ENCODE results near the gene SLC22A3. TPM values are rescaled to one million over a fixed set of nuclear protein-coding genes. Genes with fewer than 3 reads are reported as not detected.

Gene SLC22A3
- total RNA-seq, 1 experiment from 2014 or later = 0.07 TPM

DNA sequence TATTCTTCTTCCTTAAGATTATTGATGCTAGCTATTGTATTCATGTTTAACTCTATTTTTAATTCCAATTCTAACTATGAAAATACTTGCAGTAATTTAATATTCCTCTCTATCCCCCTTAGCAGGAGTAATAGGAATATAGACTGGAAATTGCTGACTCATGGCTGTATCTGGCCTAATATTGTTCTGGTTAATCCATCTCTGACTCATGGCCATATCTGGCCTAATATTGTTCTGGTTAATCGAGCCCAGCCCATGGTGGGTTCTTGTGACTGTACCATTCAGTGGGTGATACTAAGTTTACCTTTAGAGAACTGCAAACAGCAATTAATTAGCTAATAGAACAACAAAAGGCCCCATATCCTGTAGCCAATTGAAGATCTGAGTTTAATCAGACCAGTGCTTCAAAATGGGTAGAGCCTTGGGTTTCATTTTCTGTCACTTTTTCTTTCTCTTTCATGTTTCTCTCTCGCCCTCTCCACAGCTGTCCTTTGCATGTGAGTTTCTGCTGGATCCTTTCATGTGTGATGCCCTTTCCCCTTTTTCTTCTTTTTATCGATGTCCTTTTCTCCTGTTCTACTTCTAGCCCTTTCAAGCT is 50.6 kb downstream of the SLC22A3 start:
- peak overlapping the region; percentile 11 for H2AFZ ChIP-seq (ENCODE audit: low read depth, low read length, poor library complexity, severe bottlenecking)

More for the DNA sequence above, 50.6 kb downstream of the SLC22A3 start:
- ChIA-PET CTCF (no interaction called here), RAD21 (ENCODE audit: low non-redundant PET in 1 of 2, low total read pairs in 2 of 2, uncharacterized antibody in 2 of 2, unreplicated experiment in 2 of 2) (no interaction called here), POLR2A (no interaction called here)
- no peaks in the 10 kb centered on the region for H3K9me2 ChIP-seq (ENCODE audit: insufficient read depth)
- no peaks in the 10 kb centered on the region for H3K79me2 ChIP-seq (ENCODE audit: insufficient read depth, low read length)
- no peak overlapping the region for H3K9ac ChIP-seq (ENCODE audit: low read length)
- H3K27ac ChIP-seq (ENCODE audit: low read depth, low read length) = no peak overlapping the region
- no peaks in the 10 kb centered on the region for H3K36me3 ChIP-seq (ENCODE audit: control insufficient read depth in 1 of 2, insufficient read depth in 2 of 2, low read length in 2 of 2)
- intact Hi-C loops (cut with micrococcal nuclease) = loop anchor here (10.0 kb wide), 1 partner anchor 704 kb away; the partner anchor contains the start of gene SOD2
- H3K4me1 ChIP-seq (ENCODE audit: control insufficient read depth in 1 of 2, insufficient read depth in 2 of 2, low read length in 2 of 2) = peaks cover 5% of the 10 kb centered on the region in 2 experiments; a peak in 2 of 4 replicates
- H3K4me3 ChIP-seq (replicated peaks in 1 of 2; ENCODE audit: low read depth in 1 of 2, low read length in 2 of 2) = no peak overlapping the region
- DNase-seq (ENCODE audit: low read depth, low spot score) = no peak
- no peak for ATAC-seq
- H3K4me2 ChIP-seq (ENCODE audit: low read length) = no peak overlapping the region
- no peaks in the 10 kb centered on the region for H3K9me3 ChIP-seq (ENCODE audit: control insufficient read depth in 1 of 2, insufficient read depth in 1 of 2, low read depth in 1 of 2, low read length in 2 of 2)
- no TSS peak for BruUV-seq (replicated peaks)
- no peaks in the 10 kb centered on the region for H4K20me1 ChIP-seq (ENCODE audit: insufficient read depth)
- no peak for TF ChIP-seq CEBPB (IDR thresholded peaks at IDR 0.05; ENCODE audit: low read depth)
- no peak for TF ChIP-seq EZH2 (IDR thresholded peaks at IDR 0.05)
- TF ChIP-seq EGR1 (IDR thresholded peaks at IDR 0.05; ENCODE audit: low read depth) = no peak
- TF ChIP-seq SRF (IDR thresholded peaks at IDR 0.05; ENCODE audit: low read depth) = no peak
- no peak for TF ChIP-seq CTCF (IDR thresholded peaks at IDR 0.05 in 2 of 3, conservative IDR thresholded peaks at IDR 0.05 in 1 of 3; ENCODE audit: borderline replicate concordance in 1 of 3, insufficient read depth in 1 of 3, low read depth in 2 of 3, low read length in 2 of 3)
- TF ChIP-seq SP1 (IDR thresholded peaks at IDR 0.05; ENCODE audit: low read depth) = no peak
- no peak for TF ChIP-seq POLR2A (IDR thresholded peaks at IDR 0.05; ENCODE audit: borderline replicate concordance, extremely low read depth, insufficient read depth, insufficient read length)
- TF ChIP-seq TCF7L2 (IDR thresholded peaks at IDR 0.05; ENCODE audit: borderline replicate concordance, extremely low read depth, insufficient read depth, insufficient read length) = no peak
- TF ChIP-seq, protein P1, sequence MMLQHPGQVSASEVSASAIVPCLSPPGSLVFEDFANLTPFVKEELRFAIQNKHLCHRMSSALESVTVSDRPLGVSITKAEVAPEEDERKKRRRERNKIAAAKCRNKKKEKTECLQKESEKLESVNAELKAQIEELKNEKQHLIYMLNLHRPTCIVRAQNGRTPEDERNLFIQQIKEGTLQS (IDR thresholded peaks at IDR 0.05) = no peak
- TF ChIP-seq, protein P2, sequence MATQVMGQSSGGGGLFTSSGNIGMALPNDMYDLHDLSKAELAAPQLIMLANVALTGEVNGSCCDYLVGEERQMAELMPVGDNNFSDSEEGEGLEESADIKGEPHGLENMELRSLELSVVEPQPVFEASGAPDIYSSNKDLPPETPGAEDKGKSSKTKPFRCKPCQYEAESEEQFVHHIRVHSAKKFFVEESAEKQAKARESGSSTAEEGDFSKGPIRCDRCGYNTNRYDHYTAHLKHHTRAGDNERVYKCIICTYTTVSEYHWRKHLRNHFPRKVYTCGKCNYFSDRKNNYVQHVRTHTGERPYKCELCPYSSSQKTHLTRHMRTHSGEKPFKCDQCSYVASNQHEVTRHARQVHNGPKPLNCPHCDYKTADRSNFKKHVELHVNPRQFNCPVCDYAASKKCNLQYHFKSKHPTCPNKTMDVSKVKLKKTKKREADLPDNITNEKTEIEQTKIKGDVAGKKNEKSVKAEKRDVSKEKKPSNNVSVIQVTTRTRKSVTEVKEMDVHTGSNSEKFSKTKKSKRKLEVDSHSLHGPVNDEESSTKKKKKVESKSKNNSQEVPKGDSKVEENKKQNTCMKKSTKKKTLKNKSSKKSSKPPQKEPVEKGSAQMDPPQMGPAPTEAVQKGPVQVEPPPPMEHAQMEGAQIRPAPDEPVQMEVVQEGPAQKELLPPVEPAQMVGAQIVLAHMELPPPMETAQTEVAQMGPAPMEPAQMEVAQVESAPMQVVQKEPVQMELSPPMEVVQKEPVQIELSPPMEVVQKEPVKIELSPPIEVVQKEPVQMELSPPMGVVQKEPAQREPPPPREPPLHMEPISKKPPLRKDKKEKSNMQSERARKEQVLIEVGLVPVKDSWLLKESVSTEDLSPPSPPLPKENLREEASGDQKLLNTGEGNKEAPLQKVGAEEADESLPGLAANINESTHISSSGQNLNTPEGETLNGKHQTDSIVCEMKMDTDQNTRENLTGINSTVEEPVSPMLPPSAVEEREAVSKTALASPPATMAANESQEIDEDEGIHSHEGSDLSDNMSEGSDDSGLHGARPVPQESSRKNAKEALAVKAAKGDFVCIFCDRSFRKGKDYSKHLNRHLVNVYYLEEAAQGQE (IDR thresholded peaks at IDR 0.05; ENCODE audit: low read depth) = no peak
- TF ChIP-seq RAD21 (IDR thresholded peaks at IDR 0.05; ENCODE audit: low read depth) = no peak
- TF ChIP-seq ELF1 (IDR thresholded peaks at IDR 0.05; ENCODE audit: borderline replicate concordance, low read depth) = no peak
- H3K27me3 ChIP-seq (ENCODE audit: insufficient read depth, low read length) = no peaks in the 10 kb centered on the region
